M059J (cell line): ENCODE results near the gene IL37. TPM values are rescaled to one million over a fixed set of nuclear protein-coding genes. Genes with fewer than 3 reads are reported as not detected.
A peak's percentile ranks its signal among the peaks of the same experiment; 100 is the strongest.

Experiments
- DNase-seq: peaks from one replicate; pipeline ENCODE4 v3.0.0-alpha.2; 2012; ENCODE audit warnings: low read depth
- total RNA-seq: library from RNA; depleted of rRNA; stranded (reverse); fragments of >200 nt; shearing (Covaris generic); gene quantifications from 2 replicates; pipeline ENCODE4 v1.2.3, GENCODE V29; 2014; rRNA removed

IL37 gene
- 0.30 TPM in 1 of 2 replicates, not detected in the other for total RNA-seq

GRCh38 chr2:112910865-112911264 lies at the start of gene IL37:
TSS of gene IL37 (plus strand) at chr2:112911165. CDS start at chr2:112913013, 1,848 bp downstream.
- DNase-seq = no peak

GRCh38 chr2:112864072-112864471 lies 46.9 kb upstream of the IL37 start:
- DNase-seq = no peak

- no peak for DNase-seq
Measured at GRCh38 chr2:112866128-112866835, 44.7 kb upstream of the IL37 start.

- DNase-seq = no peak
Measured at GRCh38 chr2:112867701-112868631, 43.0 kb upstream of the IL37 start.

- peak; percentile 98 for DNase-seq
Measured at GRCh38 chr2:112869258-112869842, 41.6 kb upstream of the IL37 start.

GRCh38 chr2:112870841-112871835 lies 39.8 kb upstream of the IL37 start:
- DNase-seq = no peak

- DNase-seq = no peak
Measured at GRCh38 chr2:112876257-112876970, 34.6 kb upstream of the IL37 start.

GRCh38 chr2:112876971-112877361 lies 34.0 kb upstream of the IL37 start:
- no peak for DNase-seq

GRCh38 chr2:112877423-112877822 lies 33.5 kb upstream of the IL37 start:
- peak; percentile 65 for DNase-seq

GRCh38 chr2:112879491-112880041 lies 31.4 kb upstream of the IL37 start:
- no peak for DNase-seq

- peak; percentile 87 for DNase-seq
Measured at GRCh38 chr2:112880091-112880531, 30.9 kb upstream of the IL37 start.

GRCh38 chr2:112880696-112881095 lies 30.3 kb upstream of the IL37 start:
- DNase-seq = peak; percentile 22

- peak; percentile 94 for DNase-seq
Measured at GRCh38 chr2:112881217-112881985, 29.6 kb upstream of the IL37 start.

- no peak for DNase-seq
Measured at GRCh38 chr2:112883669-112884068, 27.3 kb upstream of the IL37 start.

GRCh38 chr2:112884869-112885505 lies 26.0 kb upstream of the IL37 start:
- no peak for DNase-seq

GRCh38 chr2:112885506-112885902 lies 25.5 kb upstream of the IL37 start:
- no peak for DNase-seq

- no peak for DNase-seq
Measured at GRCh38 chr2:112886291-112886690, 24.7 kb upstream of the IL37 start.

GRCh38 chr2:112887964-112888749 lies 22.8 kb upstream of the IL37 start:
- DNase-seq = peak; percentile 10
